ENCODE results near the gene ZNF175.

Gene ZNF175

GRCh38 chr19:51590441-51590840, 19.4 kb downstream of the ZNF175 start:
- no peak overlapping the region for H3K27ac ChIP-seq
- TF ChIP-seq CTCF (conservative IDR thresholded peaks at IDR 0.05): no peak

GRCh38 chr19:51592521-51592920, 21.4 kb downstream of the ZNF175 start:
- no peak overlapping the region for H3K27ac ChIP-seq
- TF ChIP-seq CTCF (conservative IDR thresholded peaks at IDR 0.05): no peak

GRCh38 chr19:51593138-51593890, 22.2 kb downstream of the ZNF175 start:
- no peak for TF ChIP-seq CTCF (conservative IDR thresholded peaks at IDR 0.05)
- H3K27ac ChIP-seq: peak overlapping the region; percentile 86

GRCh38 chr19:51593969-51594773, 23.1 kb downstream of the ZNF175 start:
- no peak for TF ChIP-seq CTCF (conservative IDR thresholded peaks at IDR 0.05)
- H3K27ac ChIP-seq: peak overlapping the region; percentile 86

- no peak for TF ChIP-seq CTCF (conservative IDR thresholded peaks at IDR 0.05)
- peak overlapping the region; percentile 86 for H3K27ac ChIP-seq
Measured at GRCh38 chr19:51594774-51595109, 23.7 kb downstream of the ZNF175 start.

GRCh38 chr19:51595190-51596175, 24.4 kb downstream of the ZNF175 start:
- peak overlapping the region; percentile 86 for H3K27ac ChIP-seq
- TF ChIP-seq CTCF (conservative IDR thresholded peaks at IDR 0.05): no peak
